Mesenchymal stem cell (in vitro differentiated cells and primary cell): ENCODE results near the gene IGSF21.

ENCODE experiments used
- DNase-seq: peaks from one replicate; pipeline ENCODE4 v3.0.0-alpha.2; 2013
- H2AFZ ChIP-seq: one replicate; pipeline ENCODE4 v1.6.1; 2013; ENCODE audit warnings: low read depth, mild to moderate bottlenecking, control low read depth, inconsistent platforms, low read length, moderate library complexity
- H2AK5ac ChIP-seq: 2 replicates; pipeline ENCODE4 v1.6.1; 2013; ENCODE audit warnings: low read length, moderate library complexity, mild to moderate bottlenecking, inconsistent platforms; ENCODE audit not compliant: severe bottlenecking
- H2BK120ac ChIP-seq: one replicate; pipeline ENCODE4 v1.6.1; 2013; ENCODE audit warnings: low read depth, mild to moderate bottlenecking, inconsistent platforms, low read length, moderate library complexity
- H2BK12ac ChIP-seq, 2 experiments: one replicate each; pipeline ENCODE4 v1.6.1; 2013; ENCODE audit warnings: inconsistent platforms in 2 of 2, low read length in 2 of 2, mild to moderate bottlenecking in 2 of 2, moderate library complexity in 2 of 2, control low read depth in 1 of 2
- H2BK15ac ChIP-seq: one replicate; pipeline ENCODE4 v1.6.1; 2013; ENCODE audit warnings: mild to moderate bottlenecking, low read depth, inconsistent platforms; ENCODE audit not compliant: poor library complexity, severe bottlenecking
- H2BK5ac ChIP-seq: 2 replicates; pipeline ENCODE4 v1.6.1; 2013; ENCODE audit warnings: low read depth, mild to moderate bottlenecking, low read length, control low read depth, inconsistent platforms; ENCODE audit not compliant: poor library complexity, severe bottlenecking
- H3K14ac ChIP-seq, 2 experiments: one replicate each; pipeline ENCODE4 v1.6.1; 2013; ENCODE audit warnings: inconsistent platforms in 2 of 2, low read length in 2 of 2, control low read depth in 1 of 2, mild to moderate bottlenecking in 1 of 2, moderate library complexity in 1 of 2
- H3K18ac ChIP-seq, 2 experiments: one replicate each; pipeline ENCODE4 v1.6.1; 2013; ENCODE audit warnings: inconsistent platforms in 2 of 2, low read length in 2 of 2, control low read depth in 1 of 2, low read depth in 1 of 2, mild to moderate bottlenecking in 1 of 2
- H3K23ac ChIP-seq, 2 experiments: one replicate each; pipeline ENCODE4 v1.6.1; 2013; ENCODE audit warnings: inconsistent platforms in 2 of 2, low read length in 2 of 2, mild to moderate bottlenecking in 2 of 2, moderate library complexity in 2 of 2, control low read depth in 1 of 2
- H3K27ac ChIP-seq: 2 replicates; pipeline ENCODE4 v1.5.1; 2013; ENCODE audit warnings: mild to moderate bottlenecking, moderate library complexity, low read length, control low read depth, inconsistent platforms; ENCODE audit not compliant: poor library complexity, severe bottlenecking
- H3K27me3 ChIP-seq, 2 experiments: 2 replicates each; pipeline versions ENCODE4 v1.6.1 to v1.7.0; 2013; ENCODE audit warnings: low read length in 2 of 2, mild to moderate bottlenecking in 2 of 2, moderate library complexity in 2 of 2, control low read depth in 1 of 2, inconsistent platforms in 1 of 2; ENCODE audit not compliant: control insufficient read depth in 1 of 2, insufficient read depth in 1 of 2
- H3K36me3 ChIP-seq, 2 experiments: 2 replicates each; pipeline versions ENCODE4 v1.6.1 to v1.7.0; 2013; ENCODE audit warnings: low read length in 2 of 2, control low read depth in 1 of 2, inconsistent platforms in 1 of 2, low read depth in 1 of 2, mild to moderate bottlenecking in 1 of 2; ENCODE audit not compliant: insufficient read depth in 2 of 2, control insufficient read depth in 1 of 2
- H3K4ac ChIP-seq, 2 experiments: one replicate each; pipeline ENCODE4 v1.6.1; 2013; ENCODE audit warnings: inconsistent platforms in 2 of 2, low read length in 2 of 2, mild to moderate bottlenecking in 2 of 2, moderate library complexity in 2 of 2, control low read depth in 1 of 2, low read depth in 1 of 2
- H3K4me1 ChIP-seq: 2 replicates; pipeline ENCODE4 v1.6.1; 2013; ENCODE audit warnings: low read depth, low read length, control low read depth; ENCODE audit not compliant: control insufficient read depth, insufficient read depth
- H3K4me2 ChIP-seq: 2 replicates; pipeline ENCODE4 v1.6.1; 2013; ENCODE audit warnings: low read length, mild to moderate bottlenecking, inconsistent platforms; ENCODE audit not compliant: poor library complexity, severe bottlenecking
- H3K4me3 ChIP-seq, 2 experiments: 2 replicates each; pipeline versions ENCODE4 v1.5.1 to v1.7.0; 2013; ENCODE audit warnings: low read length in 2 of 2, mild to moderate bottlenecking in 2 of 2, control low read depth in 1 of 2, low read depth in 1 of 2; ENCODE audit not compliant: insufficient read depth in 1 of 2
- H3K79me1 ChIP-seq: replicated peaks from 2 replicates; pipeline ENCODE4 v1.6.1; 2013; ENCODE audit warnings: mild to moderate bottlenecking, control low read depth, low read length, inconsistent platforms; ENCODE audit not compliant: poor library complexity, severe bottlenecking
- H3K9ac ChIP-seq: 2 replicates; pipeline ENCODE4 v1.7.0; 2013; ENCODE audit warnings: mild to moderate bottlenecking, low read length, moderate library complexity
- H3K9me3 ChIP-seq: 2 replicates; pipeline ENCODE4 v1.7.0; 2013; ENCODE audit warnings: mild to moderate bottlenecking, low read length; ENCODE audit not compliant: control insufficient read depth
- H4K8ac ChIP-seq: one replicate; pipeline ENCODE4 v1.6.1; 2013; ENCODE audit warnings: inconsistent platforms, mild to moderate bottlenecking, low read length, moderate library complexity
- H4K91ac ChIP-seq: one replicate; pipeline ENCODE4 v1.6.1; 2013; ENCODE audit warnings: mild to moderate bottlenecking, low read length, inconsistent platforms
- WGBS: methylation state at CpG from one replicate; pipeline ENCODE4 v1.1.7; 2013; ENCODE audit warnings: mixed read lengths; 5-methylcytosine and 5-hydroxymethylcytosine counted together

The IGSF21 gene

GRCh38 chr1:18234790-18235242, 127.2 kb downstream of the IGSF21 start:
- Histone ChIP-seq H3K27me3 (peaks cover 0 to 27% of the 10 kb centered on the region in 2 experiments), H3K4me3 (no peak overlapping the region), H2BK12ac (no peak overlapping the region), H3K27ac (no peak overlapping the region), H2AK5ac (no peak overlapping the region), H3K4me1 (no peaks in the 10 kb centered on the region), H2AFZ (no peak overlapping the region), H3K23ac (no peak overlapping the region), H2BK15ac (no peak overlapping the region), H3K4me2 (no peak overlapping the region), H3K4ac (no peak overlapping the region), H3K79me1 (no peaks in the 10 kb centered on the region), H2BK5ac (no peak overlapping the region), H3K9ac (no peak overlapping the region), H4K8ac (no peak overlapping the region), H2BK120ac (no peak overlapping the region), H3K9me3 (peaks cover 15% of the 10 kb centered on the region), H4K91ac (no peak overlapping the region), H3K36me3 (no peaks in the 10 kb centered on the region), H3K14ac (no peak overlapping the region), H3K18ac (no peak overlapping the region)
- no peak for DNase-seq
- WGBS = 81% methylated on average over 6 of the region's 6 CpGs

DNA sequence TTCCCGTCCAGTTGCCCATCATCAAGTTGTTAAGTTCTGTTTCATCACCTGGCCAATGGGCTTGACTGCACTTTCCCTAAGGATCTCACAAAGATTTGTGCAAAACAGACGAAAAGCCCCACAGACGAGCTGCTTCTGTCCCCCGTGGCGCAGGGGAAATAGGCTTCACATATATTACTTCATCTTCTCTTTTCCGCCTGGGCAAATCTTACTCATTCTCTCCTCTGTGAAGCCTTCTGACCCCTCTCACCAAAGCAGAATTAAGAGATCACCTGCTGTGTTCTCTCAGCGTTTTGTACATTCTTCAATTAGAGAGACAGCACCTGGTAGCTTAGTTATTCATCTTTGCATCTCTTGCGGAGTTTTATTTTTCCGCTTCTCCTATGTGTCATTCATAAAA, 129.8 kb downstream of the IGSF21 start:
- WGBS = 81% methylated on average over 8 of the region's 9 CpGs
- Histone ChIP-seq H2BK5ac (no peak overlapping the region), H3K27me3 (peaks cover 0 to 37% of the 10 kb centered on the region in 2 experiments)

DNA sequence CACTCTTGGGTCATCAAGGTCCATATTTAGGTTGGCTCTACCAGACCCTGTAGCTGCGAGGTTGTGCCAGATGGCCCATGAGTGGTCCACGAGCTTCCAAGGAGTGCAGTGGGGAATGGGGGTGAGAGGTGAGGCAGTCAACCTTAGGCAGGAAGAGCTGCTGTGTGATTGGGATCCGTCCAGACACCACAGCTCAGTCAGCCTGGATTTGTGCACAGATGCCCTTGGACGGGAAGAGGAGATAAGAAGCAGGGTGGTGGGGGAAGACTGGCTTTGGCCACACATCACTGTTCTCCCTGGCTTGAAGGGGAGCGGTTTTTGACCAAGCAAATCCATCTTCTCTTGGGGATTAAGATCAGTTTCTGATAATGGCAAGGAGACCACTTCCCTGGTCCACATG, 130.6 kb downstream of the IGSF21 start:
- Histone ChIP-seq H4K91ac (no peak overlapping the region), H3K4me1 (no peaks in the 10 kb centered on the region), H3K9me3 (no peaks in the 10 kb centered on the region), H4K8ac (no peak overlapping the region), H3K27ac (no peak overlapping the region), H2BK15ac (no peak overlapping the region), H3K14ac (no peak overlapping the region), H3K36me3 (no peaks in the 10 kb centered on the region), H2BK120ac (no peak overlapping the region), H3K27me3 (peaks cover 0 to 43% of the 10 kb centered on the region in 2 experiments), H3K9ac (no peak overlapping the region), H3K18ac (no peak overlapping the region), H2AK5ac (no peak overlapping the region), H3K4me3 (no peak overlapping the region), H3K4ac (no peak overlapping the region), H3K23ac (no peak overlapping the region), H2BK12ac (no peak overlapping the region), H2BK5ac (no peak overlapping the region), H2AFZ (no peak overlapping the region), H3K4me2 (no peak overlapping the region), H3K79me1 (no peaks in the 10 kb centered on the region)
- DNase-seq = no peak
- 53% methylated on average over 5 of the region's 5 CpGs for WGBS

More for the DNA sequence above, 129.8 kb downstream of the IGSF21 start:
- H4K8ac ChIP-seq = no peak overlapping the region
- H3K18ac ChIP-seq = no peak overlapping the region
- H2AK5ac ChIP-seq = no peak overlapping the region
- no peak overlapping the region for H2BK15ac ChIP-seq
- H2AFZ ChIP-seq = no peak overlapping the region
- H3K4ac ChIP-seq = no peak overlapping the region
- H3K9me3 ChIP-seq = peaks cover under 1% of the 10 kb centered on the region
- H3K27ac ChIP-seq = no peak overlapping the region
- no peak for DNase-seq
- no peak overlapping the region for H3K4me3 ChIP-seq
- no peak overlapping the region for H3K4me2 ChIP-seq
- H2BK12ac ChIP-seq = no peak overlapping the region
- H3K14ac ChIP-seq = no peak overlapping the region
- no peak overlapping the region for H2BK120ac ChIP-seq
- no peak overlapping the region for H3K9ac ChIP-seq
- no peak overlapping the region for H4K91ac ChIP-seq
- no peaks in the 10 kb centered on the region for H3K36me3 ChIP-seq
- H3K4me1 ChIP-seq = no peaks in the 10 kb centered on the region
- H3K23ac ChIP-seq = no peak overlapping the region
- no peaks in the 10 kb centered on the region for H3K79me1 ChIP-seq

GRCh38 chr1:18239671-18240070, 132.1 kb downstream of the IGSF21 start:
- Histone ChIP-seq H2AK5ac (no peak overlapping the region), H3K27ac (no peak overlapping the region), H3K36me3 (no peaks in the 10 kb centered on the region), H2BK12ac (no peak overlapping the region), H3K79me1 (no peaks in the 10 kb centered on the region), H2AFZ (no peak overlapping the region), H3K4me1 (no peaks in the 10 kb centered on the region), H3K23ac (no peak overlapping the region), H3K9me3 (no peaks in the 10 kb centered on the region), H2BK5ac (no peak overlapping the region), H3K4me2 (no peak overlapping the region), H3K27me3 (peaks cover 0 to 48% of the 10 kb centered on the region in 2 experiments), H4K91ac (no peak overlapping the region), H4K8ac (no peak overlapping the region), H2BK120ac (no peak overlapping the region), H3K9ac (no peak overlapping the region), H3K18ac (no peak overlapping the region), H2BK15ac (no peak overlapping the region), H3K14ac (no peak overlapping the region), H3K4ac (no peak overlapping the region), H3K4me3 (no peak overlapping the region)
- 35% methylated on average over 3 of the region's 4 CpGs for WGBS
- DNase-seq = no peak
